NCI-H1105 treated with DMSO at 0.1 percent for 48 hours (cell line): ENCODE data around the gene SPAG17.
"Not testable (repeated sequence)": the region's sequence is repeated elsewhere in the genome, so short reads cannot be mapped to it uniquely, and the experiment has no call there.

Experiments used
- DNase-seq: peaks from one replicate; lab custom pipeline; 2025; lab: John Stamatoyannopoulos, UW

Gene SPAG17

GRCh38 chr1:117976381-117976780 lies 208.6 kb downstream of the SPAG17 start:
- DNase-seq = no peak

- DNase-seq = no peak
These were observed 213.3 kb downstream of the SPAG17 start for GRCh38 chr1:117971777-117972176.

GRCh38 chr1:117970252-117970651 lies 214.8 kb downstream of the SPAG17 start:
- no peak for DNase-seq

GRCh38 chr1:117967881-117968280 lies 217.1 kb downstream of the SPAG17 start:
- DNase-seq = peak; percentile 89

GRCh38 chr1:117967477-117967876 lies 217.6 kb downstream of the SPAG17 start:
- peak; percentile 57 for DNase-seq

- no peak for DNase-seq
These were observed 220.6 kb downstream of the SPAG17 start for GRCh38 chr1:117964290-117965038.

- no peak for DNase-seq
These were observed 225.7 kb downstream of the SPAG17 start for GRCh38 chr1:117959364-117959763.

GRCh38 chr1:117952386-117952785 lies 232.6 kb downstream of the SPAG17 start:
- DNase-seq = no peak

GRCh38 chr1:117942293-117942692 lies 242.7 kb downstream of the SPAG17 start:
- no peak for DNase-seq

- no peak for DNase-seq
These were observed 251.3 kb downstream of the SPAG17 start for GRCh38 chr1:117933769-117934168.

GRCh38 chr1:117932576-117932975 lies 252.5 kb downstream of the SPAG17 start:
- DNase-seq = no peak

- DNase-seq = no peak
These were observed 254.5 kb downstream of the SPAG17 start for GRCh38 chr1:117930484-117930883.

GRCh38 chr1:117930173-117930447 lies 254.9 kb downstream of the SPAG17 start:
- no peak for DNase-seq

- DNase-seq = peak; percentile 96
These were observed 255.5 kb downstream of the SPAG17 start, which contains the start of the genes GDAP2 and WDR3 for GRCh38 chr1:117929343-117930172. Gene GDAP2 (minus strand): TSS chr1:117929621. CDS start chr1:117920357, 9,264 bp downstream. Gene WDR3 (plus strand): TSS chr1:117929739. CDS start chr1:117933320, 3,581 bp downstream.

GRCh38 chr1:117928881-117929342 lies 256.1 kb downstream of the SPAG17 start:
- peak; percentile 53 for DNase-seq

- DNase-seq = no peak
These were observed 259.0 kb downstream of the SPAG17 start for GRCh38 chr1:117925981-117926380.

- not testable (repeated sequence) for DNase-seq
These were observed 262.3 kb downstream of the SPAG17 start for GRCh38 chr1:117922717-117923116.

- DNase-seq = no peak
These were observed 263.0 kb downstream of the SPAG17 start for GRCh38 chr1:117921991-117922390.

- DNase-seq = no peak
These were observed 265.7 kb downstream of the SPAG17 start for GRCh38 chr1:117919376-117919775.

GRCh38 chr1:117911051-117911450 lies 274.0 kb downstream of the SPAG17 start:
- DNase-seq = no peak

- no peak for DNase-seq
These were observed 280.0 kb downstream of the SPAG17 start for GRCh38 chr1:117905019-117905418.

- DNase-seq = no peak
These were observed 280.5 kb downstream of the SPAG17 start for GRCh38 chr1:117904485-117904884.
